Cardiac septum (tissue), 1 donor: ENCODE results near the gene TTF1. TPM values are rescaled to one million over a fixed set of nuclear protein-coding genes. Genes with fewer than 3 reads are reported as not detected.

Experiments
- DNase-seq: peaks from one replicate; pipeline ENCODE4 v3.0.0-alpha.2; 2020; ENCODE audit warnings: low spot score
- intact Hi-C: fragments of 100-400 bp; cut with DNase I; formaldehyde crosslinking; loops from one replicate; pipeline ENCODE4 v1.14.0; 2022
- long read RNA-seq: library from polyadenylated mRNA; unstranded; transcript quantifications from one replicate; pipeline ENCODE4 v2.0.0, GENCODE V29; 2021
- total RNA-seq: library from RNA; stranded (reverse); fragmentation: NEBNext Ultra II Directional; extraction: Animal tissue kit (Norgen Biotek cat#: 25700); gene quantifications from one replicate; pipeline ENCODE4 v1.2.1, GENCODE V29; 2021
- donor health status: DM: no; HTN: no; CAD: no.

Gene TTF1, protein sequence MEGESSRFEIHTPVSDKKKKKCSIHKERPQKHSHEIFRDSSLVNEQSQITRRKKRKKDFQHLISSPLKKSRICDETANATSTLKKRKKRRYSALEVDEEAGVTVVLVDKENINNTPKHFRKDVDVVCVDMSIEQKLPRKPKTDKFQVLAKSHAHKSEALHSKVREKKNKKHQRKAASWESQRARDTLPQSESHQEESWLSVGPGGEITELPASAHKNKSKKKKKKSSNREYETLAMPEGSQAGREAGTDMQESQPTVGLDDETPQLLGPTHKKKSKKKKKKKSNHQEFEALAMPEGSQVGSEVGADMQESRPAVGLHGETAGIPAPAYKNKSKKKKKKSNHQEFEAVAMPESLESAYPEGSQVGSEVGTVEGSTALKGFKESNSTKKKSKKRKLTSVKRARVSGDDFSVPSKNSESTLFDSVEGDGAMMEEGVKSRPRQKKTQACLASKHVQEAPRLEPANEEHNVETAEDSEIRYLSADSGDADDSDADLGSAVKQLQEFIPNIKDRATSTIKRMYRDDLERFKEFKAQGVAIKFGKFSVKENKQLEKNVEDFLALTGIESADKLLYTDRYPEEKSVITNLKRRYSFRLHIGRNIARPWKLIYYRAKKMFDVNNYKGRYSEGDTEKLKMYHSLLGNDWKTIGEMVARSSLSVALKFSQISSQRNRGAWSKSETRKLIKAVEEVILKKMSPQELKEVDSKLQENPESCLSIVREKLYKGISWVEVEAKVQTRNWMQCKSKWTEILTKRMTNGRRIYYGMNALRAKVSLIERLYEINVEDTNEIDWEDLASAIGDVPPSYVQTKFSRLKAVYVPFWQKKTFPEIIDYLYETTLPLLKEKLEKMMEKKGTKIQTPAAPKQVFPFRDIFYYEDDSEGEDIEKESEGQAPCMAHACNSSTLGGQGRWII
- total RNA-seq = 16.5 TPM
- long read RNA-seq, partial matches to known transcripts = 12 of 18 reads
- long read RNA-seq, other reads (novel, unspliced or antisense) = 2 of 18 reads

DNA sequence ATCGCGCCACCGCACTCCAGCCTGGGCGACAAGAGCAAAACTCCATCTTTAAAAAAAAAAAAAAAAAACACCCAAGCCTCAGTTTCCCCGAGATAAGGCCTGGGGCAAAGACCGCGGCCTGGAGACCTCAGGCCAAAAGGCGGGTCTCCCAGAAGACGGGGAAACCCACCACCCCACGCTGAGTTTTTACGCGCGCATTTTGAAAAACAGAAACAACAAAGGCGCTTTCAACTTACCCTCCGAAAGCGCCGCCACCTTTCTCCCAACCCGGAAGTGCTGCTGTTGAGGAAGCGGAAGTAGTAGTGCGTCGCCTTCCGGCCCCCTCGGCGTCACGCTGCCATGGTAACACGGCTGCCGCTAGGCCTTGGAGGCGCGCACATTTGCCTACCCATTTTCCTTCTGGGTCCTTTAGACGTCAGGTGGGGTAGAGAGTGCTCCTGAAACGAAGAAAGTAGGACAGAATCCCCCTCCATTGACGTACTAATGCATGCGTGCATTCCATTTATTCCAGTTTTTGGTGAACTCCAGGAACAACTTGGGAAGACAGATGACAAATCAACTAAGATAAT is at the start of gene TTF1:
Gene TTF1 (minus strand): TSS at position 287 of the 569 bp plus-strand sequence. CDS start 4,019 bp downstream, outside the sequence.
- intact Hi-C loops = loop anchor here (1.0 to 10.0 kb wide), 2 partner anchors 52 to 268 kb away; partner anchors contain the start of genes GTF3C4 and SETX
- peak; percentile 95 for DNase-seq

DNA sequence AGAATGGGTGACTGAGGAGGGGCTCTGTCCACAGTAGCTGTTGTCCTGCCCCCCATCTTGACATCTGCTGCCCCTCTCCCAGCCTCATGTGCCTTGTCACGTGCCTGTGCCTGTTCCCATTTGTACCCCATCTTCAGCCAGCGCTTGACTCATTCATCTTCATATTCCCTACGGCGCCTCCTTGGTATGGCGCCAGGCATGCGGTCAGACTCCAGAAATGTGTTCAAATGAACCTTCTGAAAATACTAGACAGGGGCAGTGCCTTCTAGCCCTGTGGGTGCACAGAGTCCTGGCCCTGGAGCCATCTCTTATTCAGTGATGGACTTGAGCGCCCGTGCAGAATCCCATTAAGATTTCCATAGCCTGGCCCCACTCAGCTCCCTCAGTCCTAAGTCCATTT is 49.6 kb upstream of the TTF1 start:
- intact Hi-C loops = no loop called here

DNA sequence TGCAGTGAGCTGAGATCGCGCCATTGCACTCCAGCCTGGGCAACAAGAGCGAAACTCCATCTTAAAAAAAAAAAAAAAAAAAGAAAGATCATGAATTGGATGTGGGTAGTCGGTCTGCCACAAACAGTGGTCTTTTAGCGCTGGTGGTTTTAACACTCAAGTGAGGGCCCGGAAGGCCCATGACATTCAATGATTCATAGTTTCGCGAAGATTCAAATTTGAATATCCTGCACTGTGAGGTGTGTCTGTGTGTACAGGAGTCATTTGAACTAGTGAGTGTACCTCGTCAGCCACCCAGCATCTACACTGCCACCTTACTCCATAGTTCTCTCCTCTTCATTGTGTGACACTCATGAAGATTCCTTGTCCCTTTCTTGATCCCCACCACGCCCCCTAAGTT is 44.6 kb upstream of the TTF1 start:
- intact Hi-C loops = no loop called here
- no peak for DNase-seq

More for the DNA sequence above, 49.6 kb upstream of the TTF1 start:
- no peak for DNase-seq

DNA sequence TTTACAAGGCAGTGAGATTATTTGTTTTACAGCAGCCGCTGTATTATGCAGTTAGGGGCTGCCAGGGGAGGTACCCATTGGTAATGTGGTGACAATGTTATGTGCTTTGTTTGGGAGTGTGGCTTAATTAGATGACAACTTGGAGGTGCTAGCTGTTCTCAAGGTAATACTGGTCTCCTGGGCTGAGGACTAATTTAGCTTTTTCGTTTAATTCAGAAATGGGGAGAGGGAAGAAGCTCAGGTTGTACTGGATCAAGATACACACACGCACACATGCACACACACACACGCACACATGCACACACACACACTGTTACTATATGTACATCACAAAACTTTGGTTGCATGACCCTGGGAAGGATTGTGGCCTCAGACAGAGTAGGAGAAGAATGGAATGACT is 41.3 kb upstream of the TTF1 start:
- no peak for DNase-seq
- intact Hi-C loops = no loop called here

DNA sequence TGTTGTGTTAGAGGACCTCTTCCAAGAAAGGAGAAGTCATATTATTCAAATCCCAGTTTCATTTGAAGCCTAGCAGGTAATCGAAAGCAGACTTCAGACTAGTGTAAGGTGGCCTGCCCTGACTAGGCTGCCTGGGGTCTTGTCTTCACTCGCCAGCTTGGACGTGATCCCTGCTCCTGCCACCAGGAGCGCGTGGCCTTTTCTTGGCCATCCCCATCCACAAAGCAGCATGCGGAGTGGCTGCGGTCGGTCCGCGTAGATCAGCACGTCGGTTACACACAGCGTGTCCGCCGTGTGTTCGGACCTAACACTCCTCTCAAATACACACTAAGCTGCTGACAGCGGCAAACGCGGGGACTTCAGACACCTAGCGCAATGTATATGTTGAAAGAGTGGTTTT is 40.7 kb upstream of the TTF1 start:
- DNase-seq = no peak
- intact Hi-C loops = no loop called here

DNA sequence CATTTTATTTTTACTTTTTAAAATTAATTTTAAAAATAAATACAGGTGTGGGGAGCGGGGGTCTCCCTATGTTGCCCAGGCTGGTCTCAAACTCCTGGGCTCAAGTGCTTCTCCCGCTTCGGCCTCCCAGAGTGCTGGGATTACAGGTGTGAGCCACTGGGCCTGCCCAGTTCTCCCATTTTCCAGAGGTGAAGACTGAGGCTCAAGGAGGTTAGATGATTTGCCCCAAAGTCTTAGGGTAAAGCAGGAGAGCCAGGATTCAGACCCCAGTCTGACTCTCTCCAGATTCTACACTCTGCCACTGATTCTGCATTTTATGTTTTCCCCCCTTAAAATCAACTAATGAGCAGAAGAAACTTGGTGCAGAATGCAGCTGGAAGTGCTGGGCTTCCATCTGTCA is 40.2 kb upstream of the TTF1 start:
- intact Hi-C loops = no loop called here
- DNase-seq = no peak

DNA sequence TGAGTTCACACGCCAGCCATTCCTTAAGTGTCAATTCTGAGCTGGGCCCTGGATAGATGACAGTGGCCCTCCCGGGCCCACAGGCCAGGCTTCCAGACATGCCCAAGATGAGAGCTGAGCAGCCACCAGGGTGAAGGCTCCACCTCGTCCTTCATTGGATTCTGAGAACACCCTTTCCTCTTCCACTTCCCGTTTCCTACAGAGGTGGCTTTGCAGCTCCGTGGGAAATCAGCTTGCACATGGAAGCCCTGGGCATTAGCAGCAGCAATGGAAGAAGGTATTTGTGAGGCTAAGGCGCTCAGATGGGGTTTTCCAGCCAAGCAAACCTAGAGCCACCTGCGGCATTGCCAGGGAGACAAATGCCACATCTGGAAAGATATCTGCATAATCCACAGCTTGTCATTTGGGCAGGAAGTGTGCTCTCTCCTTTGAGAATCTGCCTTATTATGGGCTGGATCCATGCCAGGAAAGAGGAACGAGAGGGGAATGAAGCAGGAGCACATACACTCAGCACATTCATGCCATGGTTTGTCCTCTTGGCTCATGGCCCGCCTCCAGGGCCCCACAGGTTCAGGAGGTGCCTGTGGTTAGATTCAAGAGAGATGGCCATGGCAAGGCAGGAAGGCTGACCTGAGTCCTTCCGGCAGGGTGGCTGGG is 37.4 kb upstream of the TTF1 start:
- intact Hi-C loops = no loop called here
- DNase-seq = no peak

DNA sequence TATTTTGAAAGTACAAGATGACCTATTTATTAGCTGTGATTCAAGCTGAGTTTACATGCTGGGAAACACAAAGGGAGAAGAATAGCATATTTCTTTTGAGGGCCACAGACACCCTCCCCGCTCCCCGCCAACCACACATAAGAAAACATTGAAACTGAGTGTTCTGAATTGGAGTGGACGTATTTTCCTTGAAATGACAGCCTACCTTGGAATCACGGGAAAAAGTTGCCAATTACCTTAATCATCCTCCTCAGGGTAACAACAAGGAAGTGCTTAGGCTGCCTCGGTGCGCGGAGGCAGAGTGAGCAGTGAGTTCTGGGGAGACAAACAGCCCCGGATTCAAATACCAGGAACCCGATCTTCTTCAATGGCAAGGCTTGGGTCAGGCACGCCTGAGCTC is 34.8 kb upstream of the TTF1 start:
- no peak for DNase-seq
- intact Hi-C loops = no loop called here

DNA sequence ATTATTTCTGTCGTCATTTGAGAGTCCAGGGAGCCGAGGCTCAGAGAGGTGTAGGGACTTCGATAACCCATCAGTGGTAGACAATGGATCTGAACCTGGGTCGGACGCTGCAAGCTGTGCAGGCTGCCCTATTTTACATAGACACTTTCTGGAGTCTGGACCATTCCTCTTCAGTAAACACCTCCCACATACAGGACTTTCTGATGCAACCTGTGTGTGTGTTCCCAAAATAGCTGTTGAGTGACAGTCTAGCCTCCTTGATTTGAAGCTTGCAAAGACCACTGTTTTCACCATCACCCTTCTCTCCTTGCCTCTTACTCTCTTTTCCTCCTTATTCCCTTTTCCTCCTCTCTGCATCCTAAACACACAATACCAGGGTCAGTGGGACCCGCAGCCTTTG is 34.1 kb upstream of the TTF1 start:
- no peak for DNase-seq
- intact Hi-C loops = no loop called here

DNA sequence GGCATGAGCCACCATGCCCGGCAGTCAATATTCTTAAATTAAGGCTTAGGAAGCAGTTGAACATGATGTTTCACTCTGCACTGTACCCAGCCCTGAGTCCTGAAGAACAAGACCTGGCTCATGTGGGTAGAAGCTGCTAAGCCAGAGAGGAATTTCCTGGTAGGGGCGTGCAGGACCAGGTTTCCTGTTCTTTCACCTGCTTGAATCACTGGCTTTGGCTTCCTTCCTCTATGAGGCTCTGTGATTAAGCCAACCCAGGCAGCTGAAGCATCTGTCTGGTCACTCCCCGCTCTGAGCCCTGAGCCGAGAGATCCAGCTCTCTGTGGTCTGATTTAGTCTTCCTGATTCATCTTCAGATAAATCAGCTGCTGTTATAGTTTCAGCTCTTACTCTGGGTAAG is 32.5 kb upstream of the TTF1 start:
- no peak for DNase-seq
- intact Hi-C loops = no loop called here

DNA sequence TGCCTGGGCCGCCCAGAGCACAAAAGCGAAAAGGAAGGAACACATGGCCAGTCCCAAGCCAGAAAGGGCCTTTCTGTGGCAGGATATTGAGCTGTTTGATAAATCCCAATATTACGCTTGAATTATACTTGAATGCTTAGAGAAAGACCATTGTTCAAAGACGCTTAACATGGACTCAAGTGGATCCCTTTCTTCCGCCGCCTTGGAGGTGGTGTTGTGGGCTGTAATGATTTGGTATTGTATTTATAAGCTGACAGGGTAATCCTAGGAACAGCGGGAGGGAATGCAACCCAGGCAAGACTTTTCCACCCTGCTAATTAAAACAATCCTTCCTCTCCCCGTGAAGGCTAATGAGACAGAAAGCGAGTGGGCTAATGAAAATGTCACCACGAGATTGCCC is 28.2 kb upstream of the TTF1 start:
- intact Hi-C loops = no loop called here
- no peak for DNase-seq

DNA sequence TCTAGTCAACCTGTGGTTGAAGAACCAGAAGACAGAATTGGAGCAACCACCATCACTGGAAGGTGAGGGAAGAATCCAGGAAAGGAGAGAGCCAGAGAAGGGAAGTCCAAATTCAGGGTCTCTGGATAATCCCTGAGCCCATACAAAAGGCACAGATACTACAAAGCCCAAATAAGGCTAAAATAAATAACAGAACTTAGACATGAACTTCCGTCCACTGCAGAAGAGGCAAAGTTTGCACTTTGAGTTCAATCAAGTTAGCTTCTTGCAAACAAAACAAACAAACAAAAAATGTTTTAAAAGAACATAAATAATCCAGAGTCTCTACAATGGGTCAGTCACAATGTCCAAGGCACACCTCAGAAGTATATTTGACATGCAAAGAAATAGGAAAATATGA is 24.4 kb upstream of the TTF1 start:
- no peak for DNase-seq
- intact Hi-C loops = no loop called here

DNA sequence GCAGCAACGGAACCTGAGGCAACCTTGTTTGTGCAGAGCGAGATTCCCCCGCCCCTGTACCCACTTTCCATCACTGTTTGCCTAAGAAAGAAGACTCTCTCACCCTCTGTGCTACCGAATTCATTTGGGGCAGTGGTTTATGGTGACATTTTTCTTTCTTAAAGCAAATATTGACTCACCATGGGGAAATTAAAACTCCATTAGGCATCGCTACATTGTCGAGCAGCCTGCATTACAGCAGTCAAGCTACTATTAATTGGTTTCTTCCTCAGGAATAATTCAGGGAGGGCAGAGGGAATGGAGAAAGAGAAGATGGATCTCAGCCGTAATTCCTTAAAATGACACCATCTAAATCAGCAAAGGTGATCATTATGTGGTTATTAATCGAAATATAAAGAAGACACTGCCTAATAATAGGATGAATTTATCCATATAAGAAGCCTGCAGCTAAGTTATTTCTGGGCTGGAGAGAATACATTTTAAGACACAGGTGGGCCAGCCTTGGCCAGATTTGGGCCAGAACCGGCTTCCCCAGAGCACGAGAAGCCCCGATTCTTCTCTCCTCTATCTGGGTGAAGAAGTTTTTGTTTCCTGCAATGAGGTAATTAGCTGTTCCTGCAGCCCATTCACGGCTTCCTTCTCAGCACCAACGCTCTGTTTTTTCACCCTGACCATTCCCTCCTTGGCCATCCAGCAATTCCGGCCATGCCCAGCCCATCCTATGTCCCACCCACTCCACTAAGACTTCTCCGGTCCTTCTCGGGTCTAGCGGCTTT is 20.2 kb upstream of the TTF1 start:
- intact Hi-C loops = no loop called here
- no peak for DNase-seq

DNA sequence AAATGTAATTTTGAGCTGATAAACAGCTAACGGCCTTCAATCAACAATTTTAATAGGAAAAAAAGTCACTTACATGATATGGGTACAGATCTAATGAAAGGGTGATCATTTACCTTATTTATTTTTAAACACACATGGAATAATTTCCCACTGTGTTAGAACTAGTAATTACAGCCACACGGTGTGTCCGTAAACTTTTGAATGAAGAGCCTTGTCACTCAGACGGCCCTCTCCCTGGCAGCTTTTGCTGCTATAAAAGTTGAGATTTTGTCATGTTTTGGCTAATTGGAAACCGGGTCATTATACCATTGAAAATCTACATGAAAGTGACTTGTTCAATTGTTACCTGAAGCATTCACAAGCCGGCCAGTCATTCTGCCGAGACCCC is 19.0 kb upstream of the TTF1 start:
- DNase-seq = no peak
- intact Hi-C loops = no loop called here

DNA sequence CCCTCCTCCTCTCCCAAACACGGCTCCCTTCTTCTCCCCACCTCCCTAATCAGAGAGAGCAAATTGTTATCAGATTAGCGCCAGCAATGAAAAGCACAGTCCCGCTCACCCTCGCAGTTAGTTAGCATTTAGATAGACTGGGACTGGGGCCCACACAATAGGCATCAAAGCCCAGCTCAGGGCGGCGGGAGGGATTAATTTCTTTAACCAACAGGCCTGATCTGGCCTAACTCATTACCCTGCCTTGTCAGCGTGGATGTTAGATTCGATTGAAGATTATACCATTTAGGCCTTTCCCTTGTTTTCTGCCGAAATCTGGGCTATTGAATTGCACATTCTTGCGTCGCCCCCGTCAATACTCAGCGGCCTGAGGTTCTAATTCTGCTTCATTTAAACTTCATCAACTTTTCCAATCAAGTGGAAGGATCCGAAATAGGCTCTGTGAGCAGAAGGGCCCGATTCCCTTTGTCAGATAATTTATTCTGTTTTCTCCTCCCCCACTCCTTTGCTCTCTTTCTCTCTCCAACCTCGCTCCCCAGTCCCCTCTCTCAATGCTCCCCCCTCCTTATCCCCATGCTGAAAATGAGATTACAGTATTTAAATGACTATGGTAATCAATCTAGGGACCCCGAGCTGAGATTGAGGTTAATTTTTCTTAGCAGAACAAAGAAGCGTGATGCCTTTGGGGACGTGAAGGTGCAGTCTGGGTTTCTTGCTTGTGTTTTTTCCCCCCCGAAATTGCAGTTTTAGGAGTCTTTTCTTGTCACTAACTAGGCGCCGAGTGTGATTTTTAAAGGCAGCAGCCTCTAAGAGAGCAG is 18.4 kb upstream of the TTF1 start:
- intact Hi-C loops = no loop called here
- DNase-seq = no peak

DNA sequence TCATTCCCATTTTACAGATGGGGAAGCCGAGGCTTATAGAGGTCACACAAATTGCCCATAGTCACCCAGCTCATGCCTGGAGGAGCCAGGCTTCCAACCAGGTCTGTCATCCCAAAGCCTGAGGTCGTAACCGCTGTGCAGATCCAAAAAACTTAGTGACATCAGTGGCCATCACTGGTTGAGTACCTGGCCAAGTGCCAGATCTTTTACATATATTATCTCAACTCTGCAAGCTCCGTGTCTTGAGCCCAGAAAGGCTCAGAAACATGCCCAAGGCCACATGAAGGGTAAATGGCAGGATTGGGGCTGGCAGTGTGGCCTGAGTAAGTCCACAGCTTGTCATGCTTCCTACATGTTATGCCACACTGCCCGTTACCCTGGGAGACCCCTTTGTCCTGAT is 16.9 kb upstream of the TTF1 start:
- intact Hi-C loops = no loop called here
- no peak for DNase-seq

DNA sequence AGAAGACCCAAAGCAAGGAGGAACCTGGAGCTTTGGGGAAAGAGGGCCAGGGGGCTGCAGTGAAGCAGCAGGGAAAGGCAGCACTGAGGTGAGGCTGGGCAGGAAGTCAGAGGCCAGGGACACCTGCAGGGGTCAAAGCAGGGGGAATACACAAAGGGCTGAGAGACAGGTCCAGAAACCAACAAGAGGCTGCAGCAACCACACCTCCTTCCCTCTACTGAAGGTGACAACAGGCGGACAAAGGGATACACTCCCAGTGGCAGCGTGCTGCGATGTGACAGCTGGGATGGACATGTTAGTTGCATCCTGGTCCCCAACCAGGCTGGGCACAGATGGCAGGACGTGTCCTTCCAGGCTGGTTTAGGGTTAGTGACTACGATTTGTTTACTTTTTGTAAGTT is 15.9 kb upstream of the TTF1 start:
- intact Hi-C loops = no loop called here
- DNase-seq = no peak

DNA sequence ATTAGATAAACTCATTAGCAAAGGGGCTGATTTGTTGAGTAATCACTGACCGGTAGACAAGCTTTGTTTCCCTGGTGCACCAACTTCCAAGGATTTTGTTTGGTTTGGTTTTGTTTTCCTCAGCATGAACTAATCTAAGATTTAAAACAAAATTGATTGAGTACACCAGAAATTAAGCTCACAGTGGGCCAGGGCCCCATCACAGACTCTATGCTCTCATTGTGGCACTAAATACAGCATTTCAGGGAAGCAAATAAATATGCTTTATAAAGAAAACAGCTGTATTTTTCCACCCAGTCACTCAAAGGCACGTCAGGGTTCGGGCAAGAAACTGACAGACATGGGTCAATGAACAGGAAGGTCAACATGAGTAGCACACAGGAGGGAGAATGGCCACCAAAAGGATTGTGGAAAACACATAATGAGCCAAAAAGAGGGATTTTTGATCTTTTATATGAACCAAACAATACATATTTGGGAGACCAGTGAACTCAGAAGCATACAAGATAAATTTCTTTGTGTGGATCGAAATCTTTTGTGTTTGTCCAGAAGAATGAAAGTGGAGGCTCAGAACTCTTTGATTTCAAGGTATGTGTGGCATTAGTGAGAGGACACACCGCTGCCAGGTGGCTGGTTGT is 12.2 kb upstream of the TTF1 start:
- DNase-seq = no peak
- intact Hi-C loops = no loop called here
